Osteocyte (in vitro differentiated cells): ENCODE results near the gene ALG6. TPM values are rescaled to one million over a fixed set of nuclear protein-coding genes. Genes with fewer than 3 reads are reported as not detected.
"Not testable (repeated sequence)": the region's sequence is repeated elsewhere in the genome, so short reads cannot be mapped to it uniquely, and the experiment has no call there.

Experiments
- DNase-seq: peaks from one replicate; pipeline ENCODE4 v3.0.0; 2021; ENCODE audit warnings: mixed read lengths; ENCODE audit not compliant: unreplicated experiment; ENCODE audit errors: extremely low spot score
- H3K27ac Mint-ChIP-seq: one replicate; pipeline ENCODE4 v1.8.0; 2021; ENCODE audit warnings: mild to moderate bottlenecking, mixed read lengths; ENCODE audit not compliant: unreplicated experiment
- H3K27me3 Mint-ChIP-seq: one replicate; pipeline ENCODE4 v1.8.0; 2021; ENCODE audit warnings: mixed read lengths; ENCODE audit not compliant: unreplicated experiment
- H3K36me3 Mint-ChIP-seq: one replicate; pipeline ENCODE4 v1.8.0; 2021; ENCODE audit warnings: mixed read lengths; ENCODE audit not compliant: unreplicated experiment
- H3K4me1 Mint-ChIP-seq: one replicate; pipeline ENCODE4 v1.8.0; 2021; ENCODE audit warnings: mixed read lengths; ENCODE audit not compliant: unreplicated experiment
- H3K4me3 Mint-ChIP-seq: one replicate; pipeline ENCODE4 v1.8.0; 2021; ENCODE audit warnings: mild to moderate bottlenecking, moderate library complexity, mixed read lengths; ENCODE audit not compliant: unreplicated experiment
- H3K9me3 Mint-ChIP-seq: one replicate; pipeline ENCODE4 v1.8.0; 2021; ENCODE audit warnings: mixed read lengths; ENCODE audit not compliant: unreplicated experiment
- CTCF ChIP-seq: fragments of 200-600 bp; sonication (generic); IDR thresholded peaks from 2 replicates; pipeline ENCODE4 v1.5.0; 2021; ENCODE audit warnings: antibody characterized with exemption, mild to moderate bottlenecking, moderate library complexity
- total RNA-seq: library from RNA; stranded (reverse); gene quantifications from 2 replicates; pipeline ENCODE4 v1.2.1, GENCODE V29; 2021

Gene ALG6
- total RNA-seq, 1 donor from 2014 or later, result 13.6 TPM

- Mint-ChIP-seq H3K4me3 (no peak overlapping the region), H3K9me3 (peaks cover 9% of the 10 kb centered on the region)
- DNase-seq, result no peak
Measured at GRCh38 chr1:63463248-63463647, 95.8 kb downstream of the ALG6 start.

GRCh38 chr1:63466181-63466580 is 98.8 kb downstream of the ALG6 start:
- Mint-ChIP-seq H3K27me3 (no peaks in the 10 kb centered on the region), H3K9me3 (peaks cover 9% of the 10 kb centered on the region), H3K4me1 (no peaks in the 10 kb centered on the region), H3K36me3 (peaks cover 16% of the 10 kb centered on the region), H3K27ac (no peak overlapping the region), H3K4me3 (no peak overlapping the region)
- DNase-seq, result no peak
- no peak for TF ChIP-seq CTCF

More at GRCh38 chr1:63463248-63463647, 95.8 kb downstream of the ALG6 start:
- Mint-ChIP-seq H3K4me1 (peaks cover 4% of the 10 kb centered on the region), H3K27ac (no peak overlapping the region), H3K36me3 (peaks cover 16% of the 10 kb centered on the region), H3K27me3 (no peaks in the 10 kb centered on the region)
- no peak for TF ChIP-seq CTCF

- Mint-ChIP-seq H3K36me3 (peaks cover 12% of the 10 kb centered on the region), H3K4me3 (no peak overlapping the region), H3K27me3 (no peaks in the 10 kb centered on the region), H3K27ac (no peak overlapping the region), H3K4me1 (no peaks in the 10 kb centered on the region), H3K9me3 (peaks cover 8% of the 10 kb centered on the region)
- no peak for TF ChIP-seq CTCF
- no peak for DNase-seq
Measured at GRCh38 chr1:63466759-63467158, 99.3 kb downstream of the ALG6 start.

GRCh38 chr1:63468683-63469082 is 101.3 kb downstream of the ALG6 start:
- not testable (repeated sequence) for H3K36me3 Mint-ChIP-seq, H3K4me3 Mint-ChIP-seq, DNase-seq, H3K4me1 Mint-ChIP-seq, H3K9me3 Mint-ChIP-seq, H3K27ac Mint-ChIP-seq, H3K27me3 Mint-ChIP-seq

- no peaks in the 10 kb centered on the region for H3K9me3 Mint-ChIP-seq
- peaks cover 4% of the 10 kb centered on the region for H3K36me3 Mint-ChIP-seq
- TF ChIP-seq CTCF, result no peak
- peaks cover 1% of the 10 kb centered on the region for H3K4me1 Mint-ChIP-seq
- DNase-seq, result no peak
- no peak overlapping the region for H3K27ac Mint-ChIP-seq
- no peak overlapping the region for H3K4me3 Mint-ChIP-seq
- H3K27me3 Mint-ChIP-seq, result no peaks in the 10 kb centered on the region
Measured at GRCh38 chr1:63475761-63476160, 108.3 kb downstream of the ALG6 start.

GRCh38 chr1:63480057-63480456 is 112.6 kb downstream of the ALG6 start:
- peaks cover 4% of the 10 kb centered on the region for H3K36me3 Mint-ChIP-seq
- H3K9me3 Mint-ChIP-seq, result no peaks in the 10 kb centered on the region
- H3K4me1 Mint-ChIP-seq, result peaks cover 1% of the 10 kb centered on the region
- DNase-seq, result no peak
- no peak overlapping the region for H3K4me3 Mint-ChIP-seq
- TF ChIP-seq CTCF, result no peak
- H3K27ac Mint-ChIP-seq, result no peak overlapping the region
- no peaks in the 10 kb centered on the region for H3K27me3 Mint-ChIP-seq
